KMS-11 (cell line): Measurements from ENCODE around the gene EHMT2.
A peak's percentile ranks its signal among the peaks of the same experiment; 100 is the strongest.

Source experiments
- H2AFZ ChIP-seq: fragments of 200-600 bp; sonication (generic); 2 replicates; pipeline ENCODE4 v1.6.1; 2016; ENCODE audit warnings: antibody characterized with exemption, mixed run types, low read depth
- H3K27ac ChIP-seq: fragments of 200-600 bp; sonication (generic); 2 replicates; pipeline ENCODE4 v1.6.1; 2016; ENCODE audit warnings: mild to moderate bottlenecking, mixed run types
- H3K27me3 ChIP-seq: fragments of 200-600 bp; sonication (generic); 2 replicates; pipeline ENCODE4 v1.6.1; 2017; ENCODE audit warnings: mild to moderate bottlenecking, low read depth, mixed run types, moderate library complexity; ENCODE audit not compliant: insufficient read depth
- H3K36me3 ChIP-seq: fragments of 200-600 bp; sonication (generic); 2 replicates; pipeline ENCODE4 v1.6.1; 2017; ENCODE audit warnings: mild to moderate bottlenecking, mixed run types; ENCODE audit not compliant: insufficient read depth
- H3K4me1 ChIP-seq: fragments of 200-600 bp; sonication (generic); 2 replicates; pipeline ENCODE4 v1.6.1; 2016; ENCODE audit warnings: mild to moderate bottlenecking, low read depth, mixed run types; ENCODE audit not compliant: poor library complexity, severe bottlenecking
- H3K4me2 ChIP-seq: fragments of 200-600 bp; sonication (generic); 2 replicates; pipeline ENCODE4 v1.7.0; 2016; ENCODE audit warnings: mild to moderate bottlenecking, mixed run types
- H3K4me3 ChIP-seq: fragments of 200-600 bp; sonication (generic); IDR thresholded peaks from 2 replicates; pipeline ENCODE4 v1.6.1; 2017; ENCODE audit warnings: low read depth, low read length, mixed read lengths; ENCODE audit not compliant: insufficient read depth
- H3K79me2 ChIP-seq: fragments of 200-600 bp; sonication (generic); 2 replicates; pipeline ENCODE4 v1.6.1; 2016; ENCODE audit warnings: low read depth, mixed run types; ENCODE audit not compliant: insufficient read depth
- H3K9ac ChIP-seq: fragments of 200-600 bp; sonication (generic); 2 replicates; pipeline ENCODE4 v1.6.1; 2016; ENCODE audit warnings: mild to moderate bottlenecking, mixed run types
- H4K20me1 ChIP-seq: fragments of 200-600 bp; sonication (generic); 2 replicates; pipeline ENCODE4 v1.6.1; 2016; ENCODE audit warnings: mild to moderate bottlenecking, mixed run types; ENCODE audit not compliant: insufficient read depth
- CTCF ChIP-seq: fragments of 200-600 bp; sonication (generic); conservative IDR thresholded peaks from 2 replicates; pipeline ENCODE4 v1.6.1; 2017; ENCODE audit warnings: low read depth, mild to moderate bottlenecking, antibody characterized with exemption, low read length, moderate library complexity, mixed read lengths

EHMT2 gene

GRCh38 chr6:31901953-31902643 is 4.6 kb upstream of the EHMT2 start, which contains the start of gene ZBTB12:
Gene ZBTB12, minus strand, starts transcription at chr6:31902086. Its CDS starts 781 bp downstream, at chr6:31901305.
- peak within 1 kb of the TSS; percentile 61; the same call in 1 of the 2 replicates for H3K9ac ChIP-seq
- no peaks in the 10 kb centered on the region; the same call in 1 of the 2 replicates for H3K27me3 ChIP-seq
- H3K4me3 ChIP-seq = no peak within 1 kb of the TSS
- H3K4me1 ChIP-seq = peaks cover 22% of the 10 kb centered on the region
- H3K27ac ChIP-seq = peak within 1 kb of the TSS; percentile 46; the same call in 1 of the 2 replicates
- no peak for TF ChIP-seq CTCF
- H2AFZ ChIP-seq = peak within 1 kb of the TSS; percentile 66
- H4K20me1 ChIP-seq = no peaks in the 10 kb centered on the region
- peaks cover 5% of the 10 kb centered on the region; the same call in 1 of the 2 replicates for H3K79me2 ChIP-seq
- H3K4me2 ChIP-seq = peak within 1 kb of the TSS; percentile 92
- H3K36me3 ChIP-seq = no peaks in the 10 kb centered on the region

GRCh38 chr6:31901415-31901952 is 4.0 kb upstream of the EHMT2 start:
- no peak for TF ChIP-seq CTCF
- Histone ChIP-seq H3K27ac (peak overlapping the region; percentile 46; the same call in 1 of the 2 replicates), H4K20me1 (no peaks in the 10 kb centered on the region), H3K4me1 (peaks cover 20% of the 10 kb centered on the region), H3K79me2 (peaks cover 10% of the 10 kb centered on the region), H3K27me3 (no peaks in the 10 kb centered on the region; the same call in 1 of the 2 replicates), H3K9ac (peak overlapping the region; percentile 61; the same call in 1 of the 2 replicates), H3K36me3 (no peaks in the 10 kb centered on the region), H3K4me2 (peak overlapping the region; percentile 92; the same call in 1 of the 2 replicates), H2AFZ (peak overlapping the region; percentile 66; the same call in 1 of the 2 replicates), H3K4me3 (no peak overlapping the region)

GRCh38 chr6:31900917-31901414 is 3.5 kb upstream of the EHMT2 start:
- TF ChIP-seq CTCF = no peak
- peaks cover 25% of the 10 kb centered on the region for H3K4me1 ChIP-seq
- H4K20me1 ChIP-seq = no peaks in the 10 kb centered on the region
- H2AFZ ChIP-seq = no peak overlapping the region
- peaks cover 14% of the 10 kb centered on the region for H3K79me2 ChIP-seq
- H3K36me3 ChIP-seq = no peaks in the 10 kb centered on the region
- H3K27ac ChIP-seq = 0 out of 2 replicates have a peak overlapping the region, but pooled peaks have one; percentile 46
- peak overlapping the region; percentile 60; the same call in 1 of the 2 replicates for H3K4me2 ChIP-seq
- H3K9ac ChIP-seq = peak overlapping the region; percentile 61; the same call in 1 of the 2 replicates
- H3K27me3 ChIP-seq = no peaks in the 10 kb centered on the region; the same call in 1 of the 2 replicates
- H3K4me3 ChIP-seq = no peak overlapping the region

- no peak overlapping the region for H3K27ac ChIP-seq
- peaks cover 14% of the 10 kb centered on the region for H3K79me2 ChIP-seq
- no peak overlapping the region; the same call in 1 of the 2 replicates for H3K4me2 ChIP-seq
Measured at GRCh38 chr6:31899882-31900722, 2.6 kb upstream of the EHMT2 start.

More at GRCh38 chr6:31899882-31900722, 2.6 kb upstream of the EHMT2 start:
- H3K4me1 ChIP-seq = peaks cover 34% of the 10 kb centered on the region
- H3K9ac ChIP-seq = no peak overlapping the region
- no peaks in the 10 kb centered on the region; the same call in 1 of the 2 replicates for H3K27me3 ChIP-seq
- no peaks in the 10 kb centered on the region for H4K20me1 ChIP-seq
- H3K36me3 ChIP-seq = no peaks in the 10 kb centered on the region; the same call in 1 of the 2 replicates
- H3K4me3 ChIP-seq = no peak overlapping the region
- H2AFZ ChIP-seq = no peak overlapping the region
- no peak for TF ChIP-seq CTCF
